CD4-positive, alpha-beta T cell treated with Interleukin-10 for 1 hour (primary cell): ENCODE results near the gene C10orf67.

ENCODE experiments used
- DNase-seq: peaks from one replicate; pipeline ENCODE4 v3.0.0-alpha.2; 2020

The C10orf67 gene

GRCh38 chr10:23195846-23196600 lies 148.6 kb downstream of the C10orf67 start:
- no peak for DNase-seq

- DNase-seq = no peak
Measured at GRCh38 chr10:23194966-23195845, 149.4 kb downstream of the C10orf67 start.

- no peak for DNase-seq
Measured at GRCh38 chr10:23194471-23194965, 150.1 kb downstream of the C10orf67 start.

- no peak for DNase-seq
Measured at GRCh38 chr10:23193435-23194074, 151.0 kb downstream of the C10orf67 start.

GRCh38 chr10:23192712-23193434 lies 151.7 kb downstream of the C10orf67 start:
- DNase-seq = no peak

GRCh38 chr10:23191764-23192711 lies 152.6 kb downstream of the C10orf67 start, which contains the start of gene PTF1A:
TSS of gene PTF1A (plus strand) at chr10:23192312. CDS start at chr10:23192531, 219 bp downstream.
- no peak for DNase-seq

- DNase-seq = no peak
Measured at GRCh38 chr10:23190872-23191763, 153.5 kb downstream of the C10orf67 start.

- DNase-seq = no peak
Measured at GRCh38 chr10:23189024-23189423, 155.6 kb downstream of the C10orf67 start.

GRCh38 chr10:23187155-23187554 lies 157.4 kb downstream of the C10orf67 start:
- no peak for DNase-seq

GRCh38 chr10:23186697-23187096 lies 157.9 kb downstream of the C10orf67 start:
- DNase-seq = no peak

GRCh38 chr10:23186178-23186577 lies 158.4 kb downstream of the C10orf67 start:
- DNase-seq = no peak

- DNase-seq = no peak
Measured at GRCh38 chr10:23174977-23175512, 169.6 kb downstream of the C10orf67 start.

GRCh38 chr10:23174074-23174976 lies 170.3 kb downstream of the C10orf67 start:
- DNase-seq = no peak

GRCh38 chr10:23173214-23174073 lies 171.2 kb downstream of the C10orf67 start:
- no peak for DNase-seq

GRCh38 chr10:23172429-23173213 lies 172.0 kb downstream of the C10orf67 start:
- no peak for DNase-seq

- DNase-seq = no peak
Measured at GRCh38 chr10:23171232-23171876, 173.2 kb downstream of the C10orf67 start.
